Measurements from ENCODE around the gene MRPL17. TPM values are rescaled to one million over a fixed set of nuclear protein-coding genes. Genes with fewer than 3 reads are reported as not detected.

Gene MRPL17
- total RNA-seq, 1 donor from 2014 or later: 33.9 TPM

GRCh38 chr11:6670202-6670830 is 12.8 kb downstream of the MRPL17 start:
- H3K27me3 ChIP-seq (ENCODE audit: control insufficient read depth in 3 of 3, insufficient read depth in 3 of 3, low read length in 3 of 3): no peaks in the 10 kb centered on the region
- no peaks in the 10 kb centered on the region for H3K9me3 ChIP-seq (ENCODE audit: control insufficient read depth in 3 of 3, low read length in 3 of 3)
- no peak overlapping the region for H3K9ac ChIP-seq (ENCODE audit: low read depth in 1 of 3, low read length in 3 of 3)
- H3K4me1 ChIP-seq (ENCODE audit: control insufficient read depth in 3 of 3, insufficient read depth in 3 of 3, low read length in 3 of 3): no peaks in the 10 kb centered on the region
- no peak overlapping the region for H3K4me3 ChIP-seq (ENCODE audit: low read length in 3 of 3)
- no peak overlapping the region for H3K27ac ChIP-seq (ENCODE audit: low read depth, low read length)
- no peaks in the 10 kb centered on the region for H3K36me3 ChIP-seq (ENCODE audit: control insufficient read depth in 3 of 3, insufficient read depth in 3 of 3, low read length in 3 of 3)

- Histone ChIP-seq H3K27me3 (ENCODE audit: control insufficient read depth in 3 of 3, insufficient read depth in 3 of 3, low read length in 3 of 3) (no peaks in the 10 kb centered on the region), H3K4me1 (ENCODE audit: control insufficient read depth in 3 of 3, insufficient read depth in 3 of 3, low read length in 3 of 3) (peaks cover 0 to 3% (median 0%) of the 10 kb centered on the region in 3 donors), H3K4me3 (ENCODE audit: low read length in 3 of 3) (no peak overlapping the region), H3K9me3 (ENCODE audit: control insufficient read depth in 3 of 3, low read length in 3 of 3) (no peaks in the 10 kb centered on the region), H3K36me3 (ENCODE audit: control insufficient read depth in 3 of 3, insufficient read depth in 3 of 3, low read length in 3 of 3) (no peaks in the 10 kb centered on the region), H3K9ac (ENCODE audit: low read depth in 1 of 3, low read length in 3 of 3) (no peak overlapping the region), H3K27ac (ENCODE audit: low read depth, low read length) (no peak overlapping the region)
Observed at GRCh38 chr11:6667733-6668374, 15.3 kb downstream of the MRPL17 start.

GRCh38 chr11:6666302-6667183 is 16.6 kb downstream of the MRPL17 start:
- H3K27ac ChIP-seq (ENCODE audit: low read depth, low read length): no peak overlapping the region
- no peak overlapping the region for H3K4me3 ChIP-seq (ENCODE audit: low read length in 3 of 3)
- H3K4me1 ChIP-seq (ENCODE audit: control insufficient read depth in 3 of 3, insufficient read depth in 3 of 3, low read length in 3 of 3): peaks cover 0 to 3% (median 0%) of the 10 kb centered on the region in 3 donors
- no peaks in the 10 kb centered on the region for H3K9me3 ChIP-seq (ENCODE audit: control insufficient read depth in 3 of 3, low read length in 3 of 3)
- no peaks in the 10 kb centered on the region for H3K27me3 ChIP-seq (ENCODE audit: control insufficient read depth in 3 of 3, insufficient read depth in 3 of 3, low read length in 3 of 3)
- H3K36me3 ChIP-seq (ENCODE audit: control insufficient read depth in 3 of 3, insufficient read depth in 3 of 3, low read length in 3 of 3): no peaks in the 10 kb centered on the region
- no peak overlapping the region for H3K9ac ChIP-seq (ENCODE audit: low read depth in 1 of 3, low read length in 3 of 3)

GRCh38 chr11:6664551-6664950 is 18.6 kb downstream of the MRPL17 start:
- no peak overlapping the region for H3K27ac ChIP-seq (ENCODE audit: low read depth, low read length)
- H3K9ac ChIP-seq (ENCODE audit: low read depth in 1 of 3, low read length in 3 of 3): no peak overlapping the region
- H3K9me3 ChIP-seq (ENCODE audit: control insufficient read depth in 3 of 3, low read length in 3 of 3): no peaks in the 10 kb centered on the region
- H3K27me3 ChIP-seq (ENCODE audit: control insufficient read depth in 3 of 3, insufficient read depth in 3 of 3, low read length in 3 of 3): no peaks in the 10 kb centered on the region
- no peaks in the 10 kb centered on the region for H3K36me3 ChIP-seq (ENCODE audit: control insufficient read depth in 3 of 3, insufficient read depth in 3 of 3, low read length in 3 of 3)
- H3K4me1 ChIP-seq (ENCODE audit: control insufficient read depth in 3 of 3, insufficient read depth in 3 of 3, low read length in 3 of 3): peaks cover 0 to 3% (median 0%) of the 10 kb centered on the region in 3 donors
- H3K4me3 ChIP-seq (ENCODE audit: low read length in 3 of 3): no peak overlapping the region

- H3K27ac ChIP-seq (ENCODE audit: low read depth, low read length): no peak overlapping the region
Observed at GRCh38 chr11:6663794-6664469, 19.2 kb downstream of the MRPL17 start.

GRCh38 chr11:6660712-6661111 is 22.4 kb downstream of the MRPL17 start:
- Histone ChIP-seq H3K4me1 (ENCODE audit: control insufficient read depth in 3 of 3, insufficient read depth in 3 of 3, low read length in 3 of 3) (peaks cover 0 to 10% (median 0%) of the 10 kb centered on the region in 3 donors), H3K27me3 (ENCODE audit: control insufficient read depth in 3 of 3, insufficient read depth in 3 of 3, low read length in 3 of 3) (peaks cover 7 to 18% (median 10%) of the 10 kb centered on the region in 3 donors), H3K27ac (ENCODE audit: low read depth, low read length) (no peak overlapping the region), H3K4me3 (ENCODE audit: low read length in 3 of 3) (no peak overlapping the region), H3K36me3 (ENCODE audit: control insufficient read depth in 3 of 3, insufficient read depth in 3 of 3, low read length in 3 of 3) (no peaks in the 10 kb centered on the region), H3K9ac (ENCODE audit: low read depth in 1 of 3, low read length in 3 of 3) (no peak overlapping the region), H3K9me3 (ENCODE audit: control insufficient read depth in 3 of 3, low read length in 3 of 3) (no peaks in the 10 kb centered on the region)

More at GRCh38 chr11:6663794-6664469, 19.2 kb downstream of the MRPL17 start:
- no peak overlapping the region for H3K4me3 ChIP-seq (ENCODE audit: low read length in 3 of 3)
- H3K27me3 ChIP-seq (ENCODE audit: control insufficient read depth in 3 of 3, insufficient read depth in 3 of 3, low read length in 3 of 3): no peaks in the 10 kb centered on the region
- H3K4me1 ChIP-seq (ENCODE audit: control insufficient read depth in 3 of 3, insufficient read depth in 3 of 3, low read length in 3 of 3): peaks cover 0 to 3% (median 0%) of the 10 kb centered on the region in 3 donors
- H3K9ac ChIP-seq (ENCODE audit: low read depth in 1 of 3, low read length in 3 of 3): no peak overlapping the region
- H3K9me3 ChIP-seq (ENCODE audit: control insufficient read depth in 3 of 3, low read length in 3 of 3): no peaks in the 10 kb centered on the region
- no peaks in the 10 kb centered on the region for H3K36me3 ChIP-seq (ENCODE audit: control insufficient read depth in 3 of 3, insufficient read depth in 3 of 3, low read length in 3 of 3)

GRCh38 chr11:6658647-6659046 is 24.5 kb downstream of the MRPL17 start:
- Histone ChIP-seq H3K27me3 (ENCODE audit: control insufficient read depth in 3 of 3, insufficient read depth in 3 of 3, low read length in 3 of 3) (peaks cover 10 to 28% (median 22%) of the 10 kb centered on the region in 3 donors), H3K27ac (ENCODE audit: low read depth, low read length) (no peak overlapping the region), H3K9ac (ENCODE audit: low read depth in 1 of 3, low read length in 3 of 3) (no peak overlapping the region), H3K4me3 (ENCODE audit: low read length in 3 of 3) (no peak overlapping the region), H3K9me3 (ENCODE audit: control insufficient read depth in 3 of 3, low read length in 3 of 3) (no peaks in the 10 kb centered on the region), H3K4me1 (ENCODE audit: control insufficient read depth in 3 of 3, insufficient read depth in 3 of 3, low read length in 3 of 3) (peaks cover 3 to 12% (median 7%) of the 10 kb centered on the region in 3 donors), H3K36me3 (ENCODE audit: control insufficient read depth in 3 of 3, insufficient read depth in 3 of 3, low read length in 3 of 3) (no peaks in the 10 kb centered on the region)

GRCh38 chr11:6657346-6657745 is 25.8 kb downstream of the MRPL17 start:
- no peaks in the 10 kb centered on the region for H3K9me3 ChIP-seq (ENCODE audit: control insufficient read depth in 3 of 3, low read length in 3 of 3)
- peaks cover 10 to 35% (median 22%) of the 10 kb centered on the region in 3 donors for H3K27me3 ChIP-seq (ENCODE audit: control insufficient read depth in 3 of 3, insufficient read depth in 3 of 3, low read length in 3 of 3)
- peaks cover 3 to 19% (median 11%) of the 10 kb centered on the region in 3 donors for H3K4me1 ChIP-seq (ENCODE audit: control insufficient read depth in 3 of 3, insufficient read depth in 3 of 3, low read length in 3 of 3)
- no peak overlapping the region for H3K27ac ChIP-seq (ENCODE audit: low read depth, low read length)
- H3K36me3 ChIP-seq (ENCODE audit: control insufficient read depth in 3 of 3, insufficient read depth in 3 of 3, low read length in 3 of 3): no peaks in the 10 kb centered on the region
- no peak overlapping the region for H3K4me3 ChIP-seq (ENCODE audit: low read length in 3 of 3)
- no peak overlapping the region for H3K9ac ChIP-seq (ENCODE audit: low read depth in 1 of 3, low read length in 3 of 3)

- Histone ChIP-seq H3K4me3 (ENCODE audit: low read length in 3 of 3) (no peak overlapping the region), H3K36me3 (ENCODE audit: control insufficient read depth in 3 of 3, insufficient read depth in 3 of 3, low read length in 3 of 3) (no peaks in the 10 kb centered on the region), H3K9me3 (ENCODE audit: control insufficient read depth in 3 of 3, low read length in 3 of 3) (no peaks in the 10 kb centered on the region), H3K4me1 (ENCODE audit: control insufficient read depth in 3 of 3, insufficient read depth in 3 of 3, low read length in 3 of 3) (peaks cover 3 to 19% (median 11%) of the 10 kb centered on the region in 3 donors), H3K27me3 (ENCODE audit: control insufficient read depth in 3 of 3, insufficient read depth in 3 of 3, low read length in 3 of 3) (peaks cover 10 to 35% (median 22%) of the 10 kb centered on the region in 3 donors), H3K9ac (ENCODE audit: low read depth in 1 of 3, low read length in 3 of 3) (peak overlapping the region in 1 of 3 donors; percentile 10), H3K27ac (ENCODE audit: low read depth, low read length) (no peak overlapping the region)
Observed at GRCh38 chr11:6656936-6657335, 26.2 kb downstream of the MRPL17 start.
